GM19328 (cell line): ENCODE results near the gene FLG2.
"Not testable (repeated sequence)": the region's sequence is repeated elsewhere in the genome, so short reads cannot be mapped to it uniquely, and the experiment has no call there.

Experiments used
- ATAC-seq: cut with Tn5 transposase; IDR thresholded peaks from one replicate; pipeline ENCODE4 v1.9.1; 2021; ENCODE audit warnings: mild to moderate bottlenecking, moderate library complexity; ENCODE audit not compliant: unreplicated experiment

The FLG2 gene

DNA sequence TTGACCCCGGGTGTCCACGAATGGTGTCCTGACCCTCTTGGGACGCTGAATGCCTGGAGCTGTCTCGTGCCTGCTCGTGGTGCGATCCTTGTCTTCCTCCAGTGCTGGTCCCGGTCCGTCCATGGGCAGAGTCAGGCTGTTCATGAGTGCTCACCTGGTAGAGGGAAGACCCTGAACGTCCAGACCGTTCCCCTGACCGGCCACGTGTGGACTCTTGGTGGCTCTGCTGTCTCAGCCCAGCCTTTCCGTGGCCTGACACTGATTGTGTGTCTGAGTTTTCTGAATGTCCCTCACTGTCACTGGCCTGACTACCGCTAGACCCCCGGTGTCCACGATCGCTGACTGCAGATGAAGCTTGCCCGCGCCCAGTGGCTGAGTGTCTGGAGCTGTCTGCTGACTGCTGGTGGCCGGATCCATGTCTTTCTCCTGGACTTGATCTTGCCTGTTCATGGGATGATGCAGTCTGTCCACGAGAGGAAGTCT lies 46.4 kb downstream of the FLG2 start:
- ATAC-seq: no peak

- ATAC-seq: not testable (repeated sequence)
These were observed 47.6 kb downstream of the FLG2 start for GRCh38 chr1:152312169-152312568.

GRCh38 chr1:152309955-152310354 lies 49.9 kb downstream of the FLG2 start:
- no peak for ATAC-seq

- not testable (repeated sequence) for ATAC-seq
These were observed 50.4 kb downstream of the FLG2 start for GRCh38 chr1:152309320-152309901.

DNA sequence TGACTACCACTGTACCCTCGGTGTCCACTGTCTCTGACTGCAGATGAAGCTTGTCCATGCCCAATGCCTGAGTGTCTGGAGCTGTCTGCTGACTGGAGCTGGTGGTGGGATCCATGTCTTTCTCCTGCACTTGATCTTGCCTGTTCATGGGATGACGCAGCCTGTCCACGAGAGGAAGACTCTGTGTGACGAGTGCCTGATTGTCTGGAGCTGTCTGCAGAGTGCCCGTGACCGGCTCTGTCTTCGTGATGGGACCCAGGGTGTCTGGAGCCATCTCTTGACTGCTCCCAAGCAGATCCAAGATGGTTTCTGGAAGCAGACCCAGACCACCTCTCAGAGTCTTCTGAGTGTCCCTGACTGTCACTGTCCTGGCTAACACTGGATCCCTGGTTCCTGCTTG lies 51.0 kb downstream of the FLG2 start:
- ATAC-seq: not testable (repeated sequence)

DNA sequence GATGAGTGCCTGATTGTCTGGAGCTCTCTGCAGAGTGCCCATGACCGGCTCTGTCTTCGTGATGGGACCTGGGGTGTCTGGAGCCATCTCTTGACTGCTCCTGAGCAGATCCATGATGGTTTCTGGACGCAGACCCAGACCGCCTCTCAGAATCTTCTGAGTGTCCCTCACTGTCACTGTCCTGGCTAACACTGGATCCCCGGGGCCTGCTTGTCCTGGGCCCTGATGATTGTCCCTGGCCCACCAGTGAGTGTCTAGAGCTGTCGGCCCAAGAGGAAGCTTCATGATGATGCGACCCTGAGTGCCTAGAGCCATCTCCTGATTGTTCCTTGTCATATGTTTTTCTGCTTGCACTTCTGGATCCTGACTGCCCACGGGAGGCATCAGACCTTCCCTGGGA lies 51.8 kb downstream of the FLG2 start:
- ATAC-seq: not testable (repeated sequence)

- not testable (repeated sequence) for ATAC-seq
These were observed 53.7 kb downstream of the FLG2 start for GRCh38 chr1:152306123-152306522.

GRCh38 chr1:152304773-152305172 lies 55.0 kb downstream of the FLG2 start:
- ATAC-seq: not testable (repeated sequence)

DNA sequence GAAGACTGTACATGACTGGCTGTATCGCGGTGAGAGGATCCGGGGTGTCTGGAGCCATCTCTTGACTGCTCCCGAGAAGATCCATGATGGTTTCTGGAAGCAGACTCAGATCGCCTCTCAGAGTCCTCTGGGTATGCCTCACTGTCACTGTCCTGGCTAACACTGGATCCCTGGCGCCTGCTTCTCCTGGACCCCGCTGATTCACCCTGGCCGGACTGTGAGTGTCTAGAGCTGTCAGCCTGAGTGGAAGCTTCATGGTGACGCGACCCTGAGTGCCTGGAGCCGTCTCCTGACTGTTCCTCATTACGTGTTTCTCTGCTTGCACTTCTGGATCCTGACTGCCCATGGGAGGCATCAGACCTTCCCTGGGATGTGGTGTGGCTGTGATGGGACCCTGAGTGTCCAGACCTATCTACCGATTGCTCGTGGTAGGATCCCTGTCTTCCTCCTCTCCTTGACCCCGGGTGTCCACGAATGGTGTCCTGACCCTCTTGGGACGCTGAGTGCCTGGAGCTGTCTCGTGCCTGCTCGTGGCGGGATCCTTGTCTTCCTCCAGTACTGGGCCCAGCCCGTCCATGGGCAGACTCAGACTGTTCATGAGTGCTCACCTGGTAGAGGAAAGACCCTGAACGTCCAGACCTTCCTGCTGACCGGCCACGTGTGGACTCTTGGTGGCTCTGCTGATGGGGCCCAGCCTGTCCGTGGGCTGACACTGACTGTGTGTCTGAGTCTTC lies 56.5 kb downstream of the FLG2 start:
- not testable (repeated sequence) for ATAC-seq
